Lower leg skin (tissue), 4 donors: ENCODE data around the gene ABL1. TPM values are rescaled to one million over a fixed set of nuclear protein-coding genes. Genes with fewer than 3 reads are reported as not detected.

Experiments
- DNase-seq, 2 donors: peaks; one replicate each; pipeline ENCODE4 v3.0.0-alpha.2; 2019; ENCODE audit warnings: low spot score in 2 of 2
- H3K4me3 ChIP-seq: fragments of 200-600 bp; sonication (generic); 2 replicates; pipeline ENCODE4 v1.5.1; 2017; ENCODE audit warnings: mild to moderate bottlenecking, low read depth; ENCODE audit not compliant: poor library complexity, severe bottlenecking
- POLR2A ChIP-seq, 2 donors: fragments of 450-650 bp; IDR thresholded peaks; one replicate each; pipeline ENCODE4 v1.6.1; 2016 to 2017; ENCODE audit warnings: antibody characterized with exemption in 2 of 2, mild to moderate bottlenecking in 1 of 2, moderate library complexity in 1 of 2
- WGBS, 2 donors: methylation state at CpG; one replicate each; pipeline ENCODE4 v1.1.5; 2018; 5-methylcytosine and 5-hydroxymethylcytosine counted together
- intact Hi-C: fragments of 100-400 bp; cut with DNase I; formaldehyde crosslinking; loops from one replicate; pipeline ENCODE4 v1.15.0; 2023; ENCODE audit warnings: low total_unique reads
- total RNA-seq, 4 donors: library from RNA; depleted of rRNA; stranded (reverse); fragments of >200 nt; gene quantifications; one replicate each; pipeline ENCODE4 v1.1.0, GENCODE V29; 2016
- TF ChIP-seq, protein P1 (sequence below), 3 donors: fragments of 450-650 bp; IDR thresholded peaks; one replicate each; pipeline ENCODE4 v1.5.1; 2016; ENCODE audit warnings: antibody characterized with exemption in 3 of 3, mild to moderate bottlenecking in 3 of 3, moderate library complexity in 2 of 3

The ABL1 gene
- total RNA-seq, 4 donors from 2014 or later, result 21.2 to 47.2 (median 34.3) TPM

DNA sequence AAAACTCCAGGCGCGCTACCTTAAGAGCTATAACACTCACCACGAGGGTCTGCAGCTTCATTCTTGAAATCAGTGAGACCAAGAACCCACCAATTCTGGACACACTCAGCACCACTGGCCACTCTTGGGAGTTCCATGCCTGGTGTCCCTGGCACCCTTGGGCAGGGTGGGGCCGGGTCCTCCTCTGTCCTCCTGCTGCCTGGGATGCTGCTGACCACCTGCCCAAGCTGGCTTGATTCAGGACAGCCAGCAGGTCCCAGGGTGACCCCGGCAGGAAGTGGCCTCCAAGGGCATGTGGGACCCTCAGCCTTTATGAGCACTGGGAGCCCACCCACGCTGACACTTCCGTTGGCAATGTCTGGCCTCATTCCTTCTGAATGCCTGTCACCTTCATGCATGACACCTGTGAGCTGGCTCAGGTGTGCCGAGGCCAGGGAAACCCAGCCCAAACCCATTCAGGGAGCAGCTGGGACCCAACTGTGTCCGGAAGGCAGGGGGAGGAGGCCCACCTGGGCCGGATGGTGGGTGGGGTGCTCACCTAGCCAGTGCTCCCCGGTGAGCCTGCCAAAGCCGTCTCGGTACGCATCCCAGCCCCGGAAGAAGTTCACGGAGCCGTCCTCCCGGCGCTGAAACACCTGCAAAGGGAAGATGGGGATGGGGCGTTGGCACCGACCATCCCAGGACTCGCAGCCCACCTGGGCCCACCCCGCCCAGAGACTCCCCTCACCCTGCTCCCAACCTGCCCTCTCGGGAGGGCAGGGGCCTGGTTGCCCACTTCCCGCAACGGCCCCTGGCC lies 76.4 kb downstream of the ABL1 start:
- 52 to 74% methylated on average over 12 to 15 of the region's 26 CpGs for WGBS, 2 donors
- no peak for DNase-seq
- intact Hi-C loops, result no loop called here

GRCh38 chr9:130912932-130913598 lies 78.0 kb downstream of the ABL1 start:
- 36 to 40% methylated on average over 30 to 38 of the region's 38 CpGs for WGBS, 2 donors
- TF ChIP-seq, protein P1, sequence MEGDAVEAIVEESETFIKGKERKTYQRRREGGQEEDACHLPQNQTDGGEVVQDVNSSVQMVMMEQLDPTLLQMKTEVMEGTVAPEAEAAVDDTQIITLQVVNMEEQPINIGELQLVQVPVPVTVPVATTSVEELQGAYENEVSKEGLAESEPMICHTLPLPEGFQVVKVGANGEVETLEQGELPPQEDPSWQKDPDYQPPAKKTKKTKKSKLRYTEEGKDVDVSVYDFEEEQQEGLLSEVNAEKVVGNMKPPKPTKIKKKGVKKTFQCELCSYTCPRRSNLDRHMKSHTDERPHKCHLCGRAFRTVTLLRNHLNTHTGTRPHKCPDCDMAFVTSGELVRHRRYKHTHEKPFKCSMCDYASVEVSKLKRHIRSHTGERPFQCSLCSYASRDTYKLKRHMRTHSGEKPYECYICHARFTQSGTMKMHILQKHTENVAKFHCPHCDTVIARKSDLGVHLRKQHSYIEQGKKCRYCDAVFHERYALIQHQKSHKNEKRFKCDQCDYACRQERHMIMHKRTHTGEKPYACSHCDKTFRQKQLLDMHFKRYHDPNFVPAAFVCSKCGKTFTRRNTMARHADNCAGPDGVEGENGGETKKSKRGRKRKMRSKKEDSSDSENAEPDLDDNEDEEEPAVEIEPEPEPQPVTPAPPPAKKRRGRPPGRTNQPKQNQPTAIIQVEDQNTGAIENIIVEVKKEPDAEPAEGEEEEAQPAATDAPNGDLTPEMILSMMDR (IDR thresholded peaks at IDR 0.05), result no peak
- TF ChIP-seq POLR2A (IDR thresholded peaks at IDR 0.05), result no peak
- no peak overlapping the region for H3K4me3 ChIP-seq

More for the DNA sequence above, 76.4 kb downstream of the ABL1 start:
- H3K4me3 ChIP-seq, result no peak overlapping the region
- no peak for TF ChIP-seq POLR2A (IDR thresholded peaks at IDR 0.05)
- TF ChIP-seq, protein P1 (IDR thresholded peaks at IDR 0.05), result no peak

DNA sequence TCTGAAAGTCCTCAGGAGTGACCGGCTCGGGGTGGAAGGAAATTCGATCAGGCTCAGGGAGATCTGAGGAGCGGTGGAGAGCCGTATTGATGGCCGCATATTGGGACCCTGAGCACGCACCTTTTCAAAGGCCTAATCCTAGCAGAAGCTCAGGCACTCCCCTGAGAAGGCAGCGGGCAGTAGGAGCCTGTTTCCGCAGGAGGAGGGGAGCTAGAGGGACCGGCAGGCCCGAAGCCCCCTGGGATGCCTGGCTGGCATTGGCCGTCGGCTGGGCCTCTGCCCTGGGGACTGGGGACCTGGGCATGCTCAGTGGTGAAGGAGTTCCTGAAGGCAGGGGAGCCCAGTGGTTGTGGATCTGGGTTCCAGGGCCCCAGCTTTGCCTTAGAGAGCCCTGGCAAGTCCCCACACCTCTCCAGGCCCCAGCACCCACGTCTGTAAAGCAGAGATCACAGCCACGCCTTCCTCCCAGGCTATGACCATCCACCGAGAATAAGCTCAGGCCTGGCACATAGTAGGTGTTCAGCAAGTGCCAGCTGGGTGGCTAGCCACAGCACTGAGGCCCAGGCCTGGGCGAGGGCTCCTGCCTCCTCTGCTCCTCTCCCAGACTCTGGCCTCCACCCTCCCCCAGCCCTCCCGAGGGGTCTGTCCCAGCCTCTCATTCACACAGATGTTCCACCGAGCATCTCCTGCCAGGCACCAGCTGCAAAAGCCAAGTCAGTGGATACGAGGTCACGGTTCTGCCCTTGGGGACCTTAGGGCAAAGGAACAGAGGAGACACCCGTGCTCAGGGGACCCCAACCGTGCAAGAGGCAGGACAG lies 78.8 kb downstream of the ABL1 start:
- intact Hi-C loops, result no loop called here
- no peak for DNase-seq
- H3K4me3 ChIP-seq, result no peak overlapping the region
- TF ChIP-seq, protein P1 (IDR thresholded peaks at IDR 0.05), result no peak
- no peak for TF ChIP-seq POLR2A (IDR thresholded peaks at IDR 0.05)
- WGBS, 2 donors, result 62 to 66% methylated on average over 23 of the region's 23 CpGs

More at GRCh38 chr9:130912932-130913598, 78.0 kb downstream of the ABL1 start:
- DNase-seq, result no peak
- intact Hi-C loops, result no loop called here

- intact Hi-C loops, result no loop called here
- WGBS, 2 donors, result 72 to 78% methylated on average over 20 to 24 of the region's 24 CpGs
- TF ChIP-seq POLR2A (IDR thresholded peaks at IDR 0.05), result no peak
- TF ChIP-seq, protein P1 (IDR thresholded peaks at IDR 0.05), result no peak
- H3K4me3 ChIP-seq, result no peak overlapping the region
- no peak for DNase-seq
These were observed 79.5 kb downstream of the ABL1 start for GRCh38 chr9:130914417-130915095.

DNA sequence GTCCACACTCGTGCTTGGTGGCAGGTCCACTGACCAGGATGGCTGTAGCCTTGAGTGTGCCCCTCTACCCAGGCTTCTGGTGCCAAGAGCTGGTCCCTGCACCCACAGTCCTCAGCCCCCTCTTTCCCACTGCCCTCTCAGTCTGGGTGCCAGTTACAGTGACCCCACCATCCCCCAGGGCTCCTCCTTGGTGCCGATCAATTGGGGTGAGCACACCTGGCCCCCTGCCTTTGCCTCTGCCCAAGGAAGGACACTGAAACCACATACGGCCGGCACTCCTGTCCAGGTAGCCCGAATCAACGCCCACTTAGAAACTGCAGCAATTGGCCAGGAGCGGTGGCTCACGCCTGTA lies 80.0 kb downstream of the ABL1 start:
- no peak for DNase-seq
- 82 to 92% methylated on average over 4 to 8 of the region's 8 CpGs for whole genome bisulfite sequencing, 2 donors

More for the DNA sequence above, 80.0 kb downstream of the ABL1 start:
- H3K4me3 ChIP-seq, result no peak overlapping the region
- TF ChIP-seq, protein P1 (IDR thresholded peaks at IDR 0.05), result no peak
- no peak for TF ChIP-seq POLR2A (IDR thresholded peaks at IDR 0.05)
- intact Hi-C loops, result no loop called here
